HG03571 (cell line): Measurements from ENCODE around the gene ISG15.

Experiments
- ATAC-seq: cut with Tn5 transposase; IDR thresholded peaks from one replicate; pipeline ENCODE4 v1.9.1; 2021; ENCODE audit not compliant: unreplicated experiment

The ISG15 gene

GRCh38 chr1:1013105-1013921, at the start of gene ISG15:
ISG15 (plus strand) TSS chr1:1013497; CDS start chr1:1013574, 77 bp downstream.
- ATAC-seq = peak; percentile 87

- no peak for ATAC-seq
Observed at GRCh38 chr1:963746-964525, 49.4 kb upstream of the ISG15 start.

GRCh38 chr1:964691-965525, 48.4 kb upstream of the ISG15 start:
- ATAC-seq = no peak

- no peak for ATAC-seq
Observed at GRCh38 chr1:965526-966134, 47.7 kb upstream of the ISG15 start.

GRCh38 chr1:966135-966703, 47.1 kb upstream of the ISG15 start, which contains the start of gene PLEKHN1:
PLEKHN1 (plus strand) TSS chr1:966482; CDS start chr1:966532, 50 bp downstream.
- ATAC-seq = peak; percentile 16

GRCh38 chr1:966704-967300, 46.5 kb upstream of the ISG15 start:
- ATAC-seq = peak; percentile 52

- ATAC-seq = no peak
Observed at GRCh38 chr1:967466-968343, 45.6 kb upstream of the ISG15 start.

- ATAC-seq = no peak
Observed at GRCh38 chr1:969260-969855, 43.9 kb upstream of the ISG15 start.

- no peak for ATAC-seq
Observed at GRCh38 chr1:970242-970972, 42.9 kb upstream of the ISG15 start.

- ATAC-seq = no peak
Observed at GRCh38 chr1:970973-971730, 42.1 kb upstream of the ISG15 start.

- no peak for ATAC-seq
Observed at GRCh38 chr1:971751-972506, 41.4 kb upstream of the ISG15 start.

- ATAC-seq = no peak
Observed at GRCh38 chr1:972726-973458, 40.4 kb upstream of the ISG15 start.

- ATAC-seq = no peak
Observed at GRCh38 chr1:973459-974292, 39.6 kb upstream of the ISG15 start.

- ATAC-seq = no peak
Observed at GRCh38 chr1:974293-974640, 39.0 kb upstream of the ISG15 start.

- ATAC-seq = no peak
Observed at GRCh38 chr1:974687-975328, 38.5 kb upstream of the ISG15 start.
